DOHH2 (cell line): ENCODE results near the gene LCAT.

ENCODE experiments used
- H3F3A ChIP-seq: fragments of 200-600 bp; sonication (generic), shearing (Covaris generic); 2 replicates; pipeline ENCODE4 v1.6.0; 2016; ENCODE audit warnings: antibody characterized with exemption, mild to moderate bottlenecking; ENCODE audit not compliant: control insufficient read depth, insufficient read depth
- H3K27ac ChIP-seq: fragments of 200-600 bp; sonication (generic); 2 replicates; pipeline ENCODE4 v1.5.1; 2014; ENCODE audit warnings: low read depth, mild to moderate bottlenecking, low read length, moderate library complexity
- H3K27me3 ChIP-seq: fragments of 200-600 bp; sonication (generic); 2 replicates; pipeline ENCODE4 v1.6.1; 2014; ENCODE audit warnings: mild to moderate bottlenecking, low read length, mixed read lengths; ENCODE audit not compliant: control insufficient read depth
- H3K36me3 ChIP-seq: fragments of 200-600 bp; sonication (generic); 2 replicates; pipeline ENCODE4 v1.6.1; 2014; ENCODE audit warnings: mild to moderate bottlenecking, low read length, moderate library complexity, mixed read lengths; ENCODE audit not compliant: control insufficient read depth
- H3K4me1 ChIP-seq: fragments of 200-600 bp; sonication (generic); 2 replicates; pipeline ENCODE4 v1.6.1; 2014; ENCODE audit warnings: mild to moderate bottlenecking, low read length, mixed read lengths; ENCODE audit not compliant: control insufficient read depth
- H3K4me2 ChIP-seq: fragments of 200-600 bp; sonication (generic); 2 replicates; pipeline ENCODE4 v1.6.0; 2014; ENCODE audit warnings: mild to moderate bottlenecking, low read length, moderate library complexity
- H3K4me3 ChIP-seq: fragments of 200-600 bp; sonication (generic); 2 replicates; pipeline ENCODE4 v1.5.1; 2014; ENCODE audit warnings: mild to moderate bottlenecking, low read length, mixed read lengths
- H3K79me2 ChIP-seq: fragments of 200-600 bp; sonication (generic); 2 replicates; pipeline ENCODE4 v1.6.1; 2014; ENCODE audit warnings: mild to moderate bottlenecking, low read length, mixed read lengths; ENCODE audit not compliant: control insufficient read depth
- H3K9me2 ChIP-seq: fragments of 200-600 bp; sonication (generic); replicated peaks from 2 replicates; pipeline ENCODE4 v1.6.1; 2014; ENCODE audit warnings: mild to moderate bottlenecking, low read length, mixed read lengths; ENCODE audit not compliant: control insufficient read depth
- H3K9me3 ChIP-seq: fragments of 200-600 bp; sonication (generic); 2 replicates; pipeline ENCODE4 v1.6.1; 2014; ENCODE audit warnings: antibody characterized with exemption, low read length, mixed read lengths; ENCODE audit not compliant: control insufficient read depth, insufficient read depth
- H4K20me1 ChIP-seq: fragments of 200-600 bp; sonication (generic); 2 replicates; pipeline ENCODE4 v1.6.0; 2014; ENCODE audit warnings: low read depth, mild to moderate bottlenecking, antibody characterized with exemption, low read length, moderate library complexity; ENCODE audit not compliant: control insufficient read depth, insufficient read depth
- EZH2phosphoT487 ChIP-seq: fragments of 200-600 bp; sonication (generic); IDR thresholded peaks from 2 replicates; pipeline ENCODE4 v1.6.1; 2017; ENCODE audit warnings: borderline replicate concordance, mild to moderate bottlenecking, antibody characterized with exemption, low read length, moderate library complexity, mixed read lengths
- TF ChIP-seq, protein P1 (sequence below): fragments of 200-600 bp; sonication (generic); IDR thresholded peaks from one replicate; pipeline ENCODE4 v1.5.1; 2014; ENCODE audit warnings: antibody characterized with exemption, mild to moderate bottlenecking, low read depth, low read length; ENCODE audit not compliant: poor library complexity, severe bottlenecking

The LCAT gene

GRCh38 chr16:67944690-67945391, 921 bp upstream of the LCAT start:
- H3F3A ChIP-seq, result no peaks in the 10 kb centered on the region
- no peaks in the 10 kb centered on the region for H3K9me3 ChIP-seq
- H3K9me2 ChIP-seq, result no peaks in the 10 kb centered on the region
- H3K79me2 ChIP-seq, result no peaks in the 10 kb centered on the region
- no peak overlapping the region for H3K27ac ChIP-seq
- no peak for TF ChIP-seq EZH2phosphoT487
- TF ChIP-seq, protein P1, sequence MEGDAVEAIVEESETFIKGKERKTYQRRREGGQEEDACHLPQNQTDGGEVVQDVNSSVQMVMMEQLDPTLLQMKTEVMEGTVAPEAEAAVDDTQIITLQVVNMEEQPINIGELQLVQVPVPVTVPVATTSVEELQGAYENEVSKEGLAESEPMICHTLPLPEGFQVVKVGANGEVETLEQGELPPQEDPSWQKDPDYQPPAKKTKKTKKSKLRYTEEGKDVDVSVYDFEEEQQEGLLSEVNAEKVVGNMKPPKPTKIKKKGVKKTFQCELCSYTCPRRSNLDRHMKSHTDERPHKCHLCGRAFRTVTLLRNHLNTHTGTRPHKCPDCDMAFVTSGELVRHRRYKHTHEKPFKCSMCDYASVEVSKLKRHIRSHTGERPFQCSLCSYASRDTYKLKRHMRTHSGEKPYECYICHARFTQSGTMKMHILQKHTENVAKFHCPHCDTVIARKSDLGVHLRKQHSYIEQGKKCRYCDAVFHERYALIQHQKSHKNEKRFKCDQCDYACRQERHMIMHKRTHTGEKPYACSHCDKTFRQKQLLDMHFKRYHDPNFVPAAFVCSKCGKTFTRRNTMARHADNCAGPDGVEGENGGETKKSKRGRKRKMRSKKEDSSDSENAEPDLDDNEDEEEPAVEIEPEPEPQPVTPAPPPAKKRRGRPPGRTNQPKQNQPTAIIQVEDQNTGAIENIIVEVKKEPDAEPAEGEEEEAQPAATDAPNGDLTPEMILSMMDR, result no peak
- no peak overlapping the region for H3K4me3 ChIP-seq
- 0 out of 2 replicates have a peak, but pooled peaks cover 3% of the 10 kb centered on the region for H3K4me1 ChIP-seq
- H4K20me1 ChIP-seq, result no peaks in the 10 kb centered on the region
- H3K36me3 ChIP-seq, result peaks cover 11% of the 10 kb centered on the region
- no peaks in the 10 kb centered on the region for H3K27me3 ChIP-seq
- no peak overlapping the region for H3K4me2 ChIP-seq

DNA sequence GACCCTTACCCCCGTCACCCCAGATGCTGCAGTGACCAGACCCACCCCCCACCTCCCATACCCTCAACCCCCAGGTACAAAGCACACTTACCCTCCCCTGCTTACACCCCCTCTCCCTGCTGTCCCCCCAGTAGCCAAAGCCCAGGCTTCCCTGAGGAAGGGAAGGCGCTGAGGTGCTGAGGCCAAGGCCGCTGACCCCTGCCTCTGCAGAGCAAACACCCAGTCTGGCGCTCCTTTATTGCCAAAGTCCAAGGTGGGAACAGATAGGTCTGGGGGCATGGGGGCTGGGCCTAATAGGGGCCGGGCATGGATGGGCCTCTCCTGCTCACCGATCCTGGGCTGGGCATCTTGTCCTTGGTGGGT, 683 bp downstream of the LCAT start:
- no peak overlapping the region for H3K4me2 ChIP-seq
- H3K36me3 ChIP-seq, result peaks cover 16% of the 10 kb centered on the region
- no peak overlapping the region for H3K27ac ChIP-seq
- H3K4me3 ChIP-seq, result no peak overlapping the region
- H3K9me2 ChIP-seq, result no peaks in the 10 kb centered on the region
- 0 out of 2 replicates have a peak, but pooled peaks cover 3% of the 10 kb centered on the region for H3K4me1 ChIP-seq
- no peaks in the 10 kb centered on the region for H3F3A ChIP-seq
- H4K20me1 ChIP-seq, result no peaks in the 10 kb centered on the region
- no peaks in the 10 kb centered on the region for H3K27me3 ChIP-seq
- no peaks in the 10 kb centered on the region for H3K9me3 ChIP-seq
- TF ChIP-seq, protein P1, result no peak
- no peak for TF ChIP-seq EZH2phosphoT487
- H3K79me2 ChIP-seq, result no peaks in the 10 kb centered on the region

- H3K9me2 ChIP-seq, result no peaks in the 10 kb centered on the region
Observed at GRCh38 chr16:67942510-67943255, 1.2 kb downstream of the LCAT start.

More at GRCh38 chr16:67942510-67943255, 1.2 kb downstream of the LCAT start:
- no peaks in the 10 kb centered on the region for H4K20me1 ChIP-seq
- H3K9me3 ChIP-seq, result no peaks in the 10 kb centered on the region
- H3K79me2 ChIP-seq, result peaks cover 2% of the 10 kb centered on the region
- H3K36me3 ChIP-seq, result peaks cover 16% of the 10 kb centered on the region
- no peak overlapping the region for H3K4me3 ChIP-seq
- no peak for TF ChIP-seq EZH2phosphoT487
- TF ChIP-seq, protein P1, result no peak
- H3K27me3 ChIP-seq, result no peaks in the 10 kb centered on the region
- no peak overlapping the region for H3K4me2 ChIP-seq
- H3F3A ChIP-seq, result no peaks in the 10 kb centered on the region
- H3K4me1 ChIP-seq, result peaks cover 3% of the 10 kb centered on the region; the same call in 1 of the 2 replicates
- H3K27ac ChIP-seq, result no peak overlapping the region
